Measurements from ENCODE around the gene HAO2. TPM values are rescaled to one million over a fixed set of nuclear protein-coding genes. Genes with fewer than 3 reads are reported as not detected.

The HAO2 gene
- polyA plus RNA-seq, 1 experiment = not detected

DNA sequence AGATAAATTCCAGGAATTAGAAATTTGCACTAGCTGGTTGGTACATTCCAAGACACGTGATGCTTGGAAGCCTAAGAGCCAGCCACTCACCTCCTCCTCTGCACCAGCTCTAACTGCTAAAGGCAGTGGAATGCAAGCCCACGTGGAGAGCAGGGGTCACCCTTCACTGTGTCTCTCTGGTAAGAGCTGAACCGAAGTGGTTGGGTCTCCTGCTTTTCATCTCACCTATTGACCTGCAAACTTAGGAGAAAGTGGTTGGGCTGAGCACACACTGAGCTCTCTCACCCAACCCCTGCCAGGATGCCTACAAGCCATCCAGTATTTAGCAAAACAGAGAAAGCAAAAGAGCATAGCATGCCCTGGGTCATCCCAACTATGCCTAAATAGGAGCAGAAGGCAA lies 19.3 kb downstream of the HAO2 start:
- Histone ChIP-seq H3K9me3 (ENCODE audit: control insufficient read depth, insufficient read depth, low read length) (no peaks in the 10 kb centered on the region), H3K27me3 (ENCODE audit: control insufficient read depth, insufficient read depth, low read length) (no peaks in the 10 kb centered on the region), H3K27ac (ENCODE audit: low read depth, low read length) (no peak overlapping the region), H3K4me3 (ENCODE audit: low read depth, low read length) (no peak overlapping the region)
- no peak for DNase-seq (ENCODE audit: low read depth, low spot score)
- CTCF ChIA-PET = no interaction called here
- TF ChIP-seq, protein P1, sequence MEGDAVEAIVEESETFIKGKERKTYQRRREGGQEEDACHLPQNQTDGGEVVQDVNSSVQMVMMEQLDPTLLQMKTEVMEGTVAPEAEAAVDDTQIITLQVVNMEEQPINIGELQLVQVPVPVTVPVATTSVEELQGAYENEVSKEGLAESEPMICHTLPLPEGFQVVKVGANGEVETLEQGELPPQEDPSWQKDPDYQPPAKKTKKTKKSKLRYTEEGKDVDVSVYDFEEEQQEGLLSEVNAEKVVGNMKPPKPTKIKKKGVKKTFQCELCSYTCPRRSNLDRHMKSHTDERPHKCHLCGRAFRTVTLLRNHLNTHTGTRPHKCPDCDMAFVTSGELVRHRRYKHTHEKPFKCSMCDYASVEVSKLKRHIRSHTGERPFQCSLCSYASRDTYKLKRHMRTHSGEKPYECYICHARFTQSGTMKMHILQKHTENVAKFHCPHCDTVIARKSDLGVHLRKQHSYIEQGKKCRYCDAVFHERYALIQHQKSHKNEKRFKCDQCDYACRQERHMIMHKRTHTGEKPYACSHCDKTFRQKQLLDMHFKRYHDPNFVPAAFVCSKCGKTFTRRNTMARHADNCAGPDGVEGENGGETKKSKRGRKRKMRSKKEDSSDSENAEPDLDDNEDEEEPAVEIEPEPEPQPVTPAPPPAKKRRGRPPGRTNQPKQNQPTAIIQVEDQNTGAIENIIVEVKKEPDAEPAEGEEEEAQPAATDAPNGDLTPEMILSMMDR (IDR thresholded peaks at IDR 0.05; ENCODE audit: low read depth, low read length) = no peak
- POLR2A ChIA-PET = no interaction called here

DNA sequence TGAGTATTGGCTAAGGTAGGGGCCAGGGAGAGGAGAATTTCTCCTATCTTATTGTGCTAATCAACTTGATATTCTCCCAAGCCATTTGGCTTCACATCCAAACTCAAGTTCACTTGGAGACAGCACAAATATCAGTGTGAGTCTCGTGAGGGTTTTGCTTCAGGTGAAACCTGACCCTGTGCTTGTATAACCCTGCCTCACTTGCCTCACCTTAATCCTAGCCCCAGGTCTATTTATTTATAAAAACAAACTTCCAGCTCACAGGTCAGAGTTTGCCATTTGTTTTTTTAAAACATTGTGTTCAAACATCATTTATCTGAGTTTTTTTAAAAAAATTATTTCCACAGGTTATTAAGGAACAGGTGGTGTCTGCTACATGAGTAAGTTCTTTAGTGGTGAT lies 19.9 kb downstream of the HAO2 start:
- no peaks in the 10 kb centered on the region for H3K9me3 ChIP-seq (ENCODE audit: control insufficient read depth, insufficient read depth, low read length)
- no peak overlapping the region for H3K4me3 ChIP-seq (ENCODE audit: low read depth, low read length)
- no peak for DNase-seq (ENCODE audit: low read depth, low spot score)
- CTCF ChIA-PET = no interaction called here
- H3K27ac ChIP-seq (ENCODE audit: low read depth, low read length) = no peak overlapping the region
- POLR2A ChIA-PET = no interaction called here
- TF ChIP-seq, protein P1 (IDR thresholded peaks at IDR 0.05; ENCODE audit: low read depth, low read length) = no peak
- H3K27me3 ChIP-seq (ENCODE audit: control insufficient read depth, insufficient read depth, low read length) = no peaks in the 10 kb centered on the region

DNA sequence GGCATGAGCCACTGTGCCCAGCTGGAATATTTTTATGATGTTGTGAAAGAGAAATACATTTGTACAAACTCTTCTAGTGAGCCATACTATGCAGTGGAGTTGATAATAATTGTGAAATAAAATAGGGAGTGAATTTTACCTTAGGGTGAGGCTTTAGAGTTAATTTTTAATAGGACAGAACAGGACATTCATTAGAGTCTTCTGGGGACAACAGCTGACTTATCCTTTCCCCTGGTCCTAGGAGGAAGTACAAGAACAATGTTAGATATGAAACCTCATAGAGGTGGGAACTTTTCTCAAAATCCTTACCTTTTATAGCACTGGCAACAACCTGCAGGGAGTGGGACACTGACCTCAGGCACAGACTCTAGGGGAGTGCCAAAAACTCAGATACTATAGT lies 21.9 kb downstream of the HAO2 start:
- ChIA-PET CTCF (no interaction called here), POLR2A (no interaction called here)
- H3K9me3 ChIP-seq (ENCODE audit: control insufficient read depth, insufficient read depth, low read length) = no peaks in the 10 kb centered on the region
- no peak overlapping the region for H3K4me3 ChIP-seq (ENCODE audit: low read depth, low read length)
- no peaks in the 10 kb centered on the region for H3K27me3 ChIP-seq (ENCODE audit: control insufficient read depth, insufficient read depth, low read length)
- DNase-seq (ENCODE audit: low read depth, low spot score) = no peak
- H3K27ac ChIP-seq (ENCODE audit: low read depth, low read length) = no peak overlapping the region
- TF ChIP-seq, protein P1 (IDR thresholded peaks at IDR 0.05; ENCODE audit: low read depth, low read length) = no peak

DNA sequence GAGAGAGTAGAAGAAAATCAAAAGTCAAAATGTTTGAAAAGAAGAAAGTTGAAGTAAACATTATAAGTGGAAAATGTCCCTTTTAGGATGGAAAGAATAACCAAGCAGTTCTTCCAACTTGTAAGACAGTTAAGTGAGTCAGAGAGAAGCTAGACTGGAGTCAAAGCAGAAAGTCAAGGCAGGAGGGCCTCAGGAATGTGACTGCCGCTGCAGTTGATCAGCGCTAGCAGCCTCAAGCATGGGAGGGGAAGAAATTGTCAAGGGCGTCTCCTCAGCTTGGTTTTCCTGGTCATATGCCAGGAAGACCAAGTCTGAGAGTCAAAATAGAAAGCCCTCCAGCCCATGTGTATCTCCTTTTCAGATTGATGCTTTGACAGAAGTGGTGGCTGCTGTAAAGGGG lies 23.2 kb downstream of the HAO2 start:
- no peak for DNase-seq (ENCODE audit: low read depth, low spot score)

DNA sequence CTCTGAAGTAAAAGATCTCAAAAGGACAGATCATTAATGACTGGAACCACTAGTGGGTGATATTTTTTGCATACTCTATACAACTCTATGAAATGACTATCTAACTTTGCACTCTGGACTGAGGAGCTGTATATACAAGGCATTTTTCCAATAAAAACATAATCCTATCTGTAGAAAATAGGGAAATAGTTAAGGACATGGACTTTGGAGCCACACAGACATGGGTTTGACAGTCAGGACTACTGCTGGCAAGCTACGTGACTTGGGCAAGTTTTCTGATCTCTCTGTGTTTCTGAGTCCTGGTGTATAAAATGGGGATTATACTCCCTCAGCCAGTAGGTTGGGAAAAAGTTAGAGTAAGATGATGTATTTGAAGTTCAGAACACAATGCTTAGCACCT lies 25.5 kb downstream of the HAO2 start:
- TF ChIP-seq, protein P1 (IDR thresholded peaks at IDR 0.05; ENCODE audit: low read depth, low read length) = no peak
- CTCF ChIA-PET = no interaction called here

More for the DNA sequence above, 23.2 kb downstream of the HAO2 start:
- ChIA-PET POLR2A (no interaction called here), CTCF (no interaction called here)
- TF ChIP-seq, protein P1 (IDR thresholded peaks at IDR 0.05; ENCODE audit: low read depth, low read length) = no peak
- no peak overlapping the region for H3K27ac ChIP-seq (ENCODE audit: low read depth, low read length)
- H3K9me3 ChIP-seq (ENCODE audit: control insufficient read depth, insufficient read depth, low read length) = no peaks in the 10 kb centered on the region
- no peaks in the 10 kb centered on the region for H3K27me3 ChIP-seq (ENCODE audit: control insufficient read depth, insufficient read depth, low read length)
- H3K4me3 ChIP-seq (ENCODE audit: low read depth, low read length) = no peak overlapping the region

More for the DNA sequence above, 25.5 kb downstream of the HAO2 start:
- POLR2A ChIA-PET = no interaction called here
- Histone ChIP-seq H3K4me3 (ENCODE audit: low read depth, low read length) (no peak overlapping the region), H3K27ac (ENCODE audit: low read depth, low read length) (no peak overlapping the region), H3K9me3 (ENCODE audit: control insufficient read depth, insufficient read depth, low read length) (no peaks in the 10 kb centered on the region), H3K27me3 (ENCODE audit: control insufficient read depth, insufficient read depth, low read length) (no peaks in the 10 kb centered on the region)
- no peak for DNase-seq (ENCODE audit: low read depth, low spot score)

All from AG04450 (cell line).